Germinal center (tissue), 1 donor: ENCODE data around the gene PIP5K1B.
A peak's percentile ranks its signal among the peaks of the same experiment; 100 is the strongest.

Experiments
- DNase-seq: peaks from one replicate; pipeline ENCODE4 v3.0.0; 2012; ENCODE audit warnings: mixed read lengths, low spot score

The PIP5K1B gene

GRCh38 chr9:68912561-68912960 lies 207.5 kb downstream of the PIP5K1B start:
- DNase-seq, result no peak

GRCh38 chr9:68913054-68913453 lies 208.0 kb downstream of the PIP5K1B start:
- no peak for DNase-seq

- DNase-seq, result no peak
These were observed 209.7 kb downstream of the PIP5K1B start for GRCh38 chr9:68914751-68915150.

GRCh38 chr9:68919661-68920060 lies 214.6 kb downstream of the PIP5K1B start:
- peak; percentile 60 for DNase-seq

GRCh38 chr9:68920921-68921320 lies 215.9 kb downstream of the PIP5K1B start:
- DNase-seq, result no peak

- DNase-seq, result no peak
These were observed 218.4 kb downstream of the PIP5K1B start for GRCh38 chr9:68923480-68923879.

GRCh38 chr9:68925175-68925574 lies 220.1 kb downstream of the PIP5K1B start:
- no peak for DNase-seq

- DNase-seq, result no peak
These were observed 222.1 kb downstream of the PIP5K1B start for GRCh38 chr9:68927165-68927564.

GRCh38 chr9:68931821-68932220 lies 226.8 kb downstream of the PIP5K1B start:
- DNase-seq, result no peak

GRCh38 chr9:68932458-68932857 lies 227.4 kb downstream of the PIP5K1B start:
- no peak for DNase-seq

GRCh38 chr9:68933434-68934328 lies 228.6 kb downstream of the PIP5K1B start:
- DNase-seq, result no peak

- DNase-seq, result no peak
These were observed 229.2 kb downstream of the PIP5K1B start for GRCh38 chr9:68934329-68934644.

- DNase-seq, result no peak
These were observed 235.5 kb downstream of the PIP5K1B start for GRCh38 chr9:68940573-68940972.

GRCh38 chr9:68941780-68942459 lies 236.9 kb downstream of the PIP5K1B start:
- peak; percentile 21 for DNase-seq

- no peak for DNase-seq
These were observed 237.8 kb downstream of the PIP5K1B start for GRCh38 chr9:68942790-68943189.

- no peak for DNase-seq
These were observed 242.0 kb downstream of the PIP5K1B start for GRCh38 chr9:68947015-68947414.

- DNase-seq, result no peak
These were observed 243.0 kb downstream of the PIP5K1B start for GRCh38 chr9:68947842-68948569.

GRCh38 chr9:68949271-68950000 lies 244.4 kb downstream of the PIP5K1B start:
- no peak for DNase-seq

GRCh38 chr9:68950188-68950587 lies 245.1 kb downstream of the PIP5K1B start:
- no peak for DNase-seq

GRCh38 chr9:68950689-68951088 lies 245.6 kb downstream of the PIP5K1B start:
- no peak for DNase-seq

- peak; percentile 16 for DNase-seq
These were observed 247.0 kb downstream of the PIP5K1B start for GRCh38 chr9:68951879-68952659.
